Stimulated activated CD4-positive, alpha-beta T cell treated with anti-CD3 and anti-CD28 coated beads, Interleukin-1b, Interleukin-23, amount 100 ng/mL, for 48 hours (primary cell): ENCODE results near the gene LMAN1L.
A peak's percentile ranks its signal among the peaks of the same experiment; 100 is the strongest.

Experiments
- DNase-seq: peaks from one replicate; pipeline ENCODE4 v3.0.0-alpha.2; 2020

Gene LMAN1L

GRCh38 chr15:74864296-74864695, 51.7 kb downstream of the LMAN1L start:
- DNase-seq: no peak

GRCh38 chr15:74865316-74865715, 52.7 kb downstream of the LMAN1L start:
- DNase-seq: no peak

- DNase-seq: no peak
Observed at GRCh38 chr15:74866090-74866489, 53.5 kb downstream of the LMAN1L start.

GRCh38 chr15:74867466-74868038, 54.9 kb downstream of the LMAN1L start:
- no peak for DNase-seq

GRCh38 chr15:74868059-74868458, 55.4 kb downstream of the LMAN1L start:
- DNase-seq: no peak

GRCh38 chr15:74869372-74869725, 56.7 kb downstream of the LMAN1L start:
- no peak for DNase-seq

- DNase-seq: peak; percentile 51
Observed at GRCh38 chr15:74869726-74870407, 57.2 kb downstream of the LMAN1L start.

- no peak for DNase-seq
Observed at GRCh38 chr15:74870436-74871215, 58.0 kb downstream of the LMAN1L start.

- no peak for DNase-seq
Observed at GRCh38 chr15:74872702-74873035, 60.0 kb downstream of the LMAN1L start.

- peak; percentile 91 for DNase-seq
Observed at GRCh38 chr15:74873036-74873755, 60.6 kb downstream of the LMAN1L start, which contains the start of gene SCAMP2. Gene SCAMP2, minus strand, starts transcription at chr15:74873365. Its CDS starts 110 bp downstream, at chr15:74873255.

- DNase-seq: no peak
Observed at GRCh38 chr15:74873756-74874424, 61.3 kb downstream of the LMAN1L start.
